ENCODE results near the gene CRTAP.

Gene CRTAP

DNA sequence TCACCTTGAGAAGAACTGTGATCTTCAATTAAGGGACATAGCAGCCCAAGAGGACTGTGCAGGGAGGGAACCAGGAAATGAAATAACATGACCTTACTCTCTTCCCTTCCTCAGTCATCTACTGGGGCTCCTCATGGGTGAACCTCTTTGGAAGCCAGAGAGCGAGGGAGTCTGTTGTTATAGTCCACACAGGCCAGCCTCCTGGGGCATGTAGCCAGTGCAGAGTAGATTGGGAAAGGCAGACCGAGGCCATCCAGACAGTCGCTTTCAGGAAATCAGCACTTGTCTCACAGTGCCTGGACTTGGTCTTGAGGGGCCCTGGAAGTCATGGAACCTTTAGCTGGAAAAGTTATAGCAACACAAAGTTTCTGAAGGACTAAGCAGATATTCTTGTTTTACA, 6.1 kb downstream of the CRTAP start:
- CTCF ChIA-PET, result interaction anchor here (12.7 kb wide), 1 partner anchor 13 kb away, joined by 116 read pairs; no protein-coding TSS in a partner anchor
- TF ChIP-seq, protein P1, sequence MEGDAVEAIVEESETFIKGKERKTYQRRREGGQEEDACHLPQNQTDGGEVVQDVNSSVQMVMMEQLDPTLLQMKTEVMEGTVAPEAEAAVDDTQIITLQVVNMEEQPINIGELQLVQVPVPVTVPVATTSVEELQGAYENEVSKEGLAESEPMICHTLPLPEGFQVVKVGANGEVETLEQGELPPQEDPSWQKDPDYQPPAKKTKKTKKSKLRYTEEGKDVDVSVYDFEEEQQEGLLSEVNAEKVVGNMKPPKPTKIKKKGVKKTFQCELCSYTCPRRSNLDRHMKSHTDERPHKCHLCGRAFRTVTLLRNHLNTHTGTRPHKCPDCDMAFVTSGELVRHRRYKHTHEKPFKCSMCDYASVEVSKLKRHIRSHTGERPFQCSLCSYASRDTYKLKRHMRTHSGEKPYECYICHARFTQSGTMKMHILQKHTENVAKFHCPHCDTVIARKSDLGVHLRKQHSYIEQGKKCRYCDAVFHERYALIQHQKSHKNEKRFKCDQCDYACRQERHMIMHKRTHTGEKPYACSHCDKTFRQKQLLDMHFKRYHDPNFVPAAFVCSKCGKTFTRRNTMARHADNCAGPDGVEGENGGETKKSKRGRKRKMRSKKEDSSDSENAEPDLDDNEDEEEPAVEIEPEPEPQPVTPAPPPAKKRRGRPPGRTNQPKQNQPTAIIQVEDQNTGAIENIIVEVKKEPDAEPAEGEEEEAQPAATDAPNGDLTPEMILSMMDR (IDR thresholded peaks at IDR 0.05; ENCODE audit: control extremely low read depth, extremely low read depth, low read depth, missing control alignments), result no peak
- DNase-seq (ENCODE audit: extremely low spot score), result no peak
- POLR2A ChIA-PET, result no interaction called here

DNA sequence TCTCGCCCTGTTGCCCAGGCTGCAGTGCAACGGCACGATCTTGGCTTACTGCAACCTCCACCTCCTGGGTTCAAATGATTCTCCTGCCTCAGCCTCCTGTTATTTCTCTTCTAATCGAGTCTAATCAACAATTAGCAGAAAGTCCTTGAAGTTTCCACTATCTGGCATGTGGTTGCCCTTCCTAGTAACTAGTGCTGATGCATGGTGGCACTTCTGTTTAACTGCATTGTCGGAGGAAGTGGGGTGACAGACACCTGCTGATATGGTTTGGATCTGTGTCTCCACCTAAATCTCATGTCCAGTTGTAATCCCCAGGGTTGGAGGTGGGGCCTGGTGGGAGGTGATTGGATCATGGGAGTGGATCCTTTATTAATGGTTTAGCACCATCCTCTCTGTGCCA, 9.2 kb downstream of the CRTAP start:
- ChIA-PET CTCF (interaction anchor here (1.6 to 12.7 kb wide), 2 partner anchors 10 to 250 kb away, joined by 5 to 116 read pairs; no protein-coding TSS in a partner anchor), POLR2A (interaction anchor here (0.7 kb wide), 1 partner anchor 916 kb away, joined by 4 read pairs; no protein-coding TSS in a partner anchor)
- TF ChIP-seq, protein P1 (IDR thresholded peaks at IDR 0.05; ENCODE audit: control extremely low read depth, extremely low read depth, low read depth, missing control alignments), result no peak
- DNase-seq (ENCODE audit: extremely low spot score), result no peak

DNA sequence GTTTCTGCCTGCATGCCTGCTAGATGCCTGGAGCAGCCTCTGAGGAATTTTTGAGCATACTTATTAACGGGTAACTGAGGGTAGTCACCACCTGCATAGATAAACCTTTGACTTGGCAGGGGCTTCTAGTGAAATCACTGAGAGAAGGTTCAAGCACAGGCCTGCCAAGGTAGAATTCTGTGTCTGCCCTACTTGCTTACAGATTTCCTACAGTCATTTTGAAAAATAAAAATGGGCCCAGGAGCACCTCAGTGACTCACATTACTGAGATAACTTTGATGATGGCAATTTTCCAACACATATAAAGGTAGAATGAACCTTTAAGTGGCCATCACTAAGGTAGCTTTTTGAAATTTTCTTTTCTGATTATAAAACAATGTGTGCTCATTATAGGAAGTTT, 10.8 kb downstream of the CRTAP start:
- DNase-seq (ENCODE audit: extremely low spot score), result no peak
- POLR2A ChIA-PET, result no interaction called here
- TF ChIP-seq, protein P1 (IDR thresholded peaks at IDR 0.05; ENCODE audit: control extremely low read depth, extremely low read depth, low read depth, missing control alignments), result no peak
- CTCF ChIA-PET, result interaction anchor here (0.8 kb wide), 1 partner anchor 663 kb away, joined by 3 read pairs; no protein-coding TSS in a partner anchor

DNA sequence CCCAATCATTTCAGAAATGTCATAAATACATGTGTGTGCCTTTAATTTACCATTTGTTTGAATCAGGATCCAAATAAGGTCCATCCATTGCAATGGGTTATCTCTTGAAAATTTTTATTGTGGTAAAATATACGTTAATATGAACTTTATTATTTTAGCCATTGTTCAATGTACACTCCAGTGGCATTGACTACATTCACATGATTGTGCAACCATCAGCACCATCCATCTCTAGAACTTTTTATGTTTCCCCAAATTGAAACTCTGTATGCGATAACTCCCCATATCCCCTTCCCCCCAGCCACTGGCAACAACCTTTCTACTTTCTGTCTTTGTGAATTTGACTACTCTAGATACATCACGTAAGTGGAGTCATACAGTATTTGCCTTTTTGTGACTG, 12.0 kb downstream of the CRTAP start:
- no peak for DNase-seq (ENCODE audit: extremely low spot score)
- TF ChIP-seq, protein P1 (IDR thresholded peaks at IDR 0.05; ENCODE audit: control extremely low read depth, extremely low read depth, low read depth, missing control alignments), result no peak
- CTCF ChIA-PET, result no interaction called here
- POLR2A ChIA-PET, result no interaction called here

DNA sequence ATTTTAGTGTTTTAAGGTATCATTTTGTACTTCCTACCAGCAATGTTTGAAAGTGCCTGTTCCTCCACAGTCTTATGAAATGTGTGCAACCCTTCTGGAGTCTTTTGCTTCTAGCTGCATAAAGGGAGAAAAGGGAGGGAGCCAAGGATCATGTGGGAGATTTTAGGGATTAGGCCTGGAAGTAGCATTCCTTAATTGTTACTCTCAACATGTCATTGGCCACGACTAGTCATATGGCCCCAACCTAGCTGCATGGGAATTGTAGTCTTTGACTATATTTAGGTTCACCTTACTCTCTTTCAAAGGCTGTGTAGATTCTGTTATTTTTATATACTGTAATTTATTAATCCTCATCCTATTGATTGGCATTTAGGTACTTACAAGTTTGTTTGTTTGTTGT, 14.9 kb downstream of the CRTAP start:
- CTCF ChIA-PET, result interaction anchor here (7.7 to 8.2 kb wide), 2 partner anchors 12 to 244 kb away, joined by 108 to 116 read pairs; partner anchors contain the start of gene CRTAP
- POLR2A ChIA-PET, result interaction anchor here (0.6 kb wide), 1 partner anchor 72 kb away, joined by 3 read pairs; no protein-coding TSS in a partner anchor
- TF ChIP-seq, protein P1 (IDR thresholded peaks at IDR 0.05; ENCODE audit: control extremely low read depth, extremely low read depth, low read depth, missing control alignments), result no peak
- no peak for DNase-seq (ENCODE audit: extremely low spot score)

DNA sequence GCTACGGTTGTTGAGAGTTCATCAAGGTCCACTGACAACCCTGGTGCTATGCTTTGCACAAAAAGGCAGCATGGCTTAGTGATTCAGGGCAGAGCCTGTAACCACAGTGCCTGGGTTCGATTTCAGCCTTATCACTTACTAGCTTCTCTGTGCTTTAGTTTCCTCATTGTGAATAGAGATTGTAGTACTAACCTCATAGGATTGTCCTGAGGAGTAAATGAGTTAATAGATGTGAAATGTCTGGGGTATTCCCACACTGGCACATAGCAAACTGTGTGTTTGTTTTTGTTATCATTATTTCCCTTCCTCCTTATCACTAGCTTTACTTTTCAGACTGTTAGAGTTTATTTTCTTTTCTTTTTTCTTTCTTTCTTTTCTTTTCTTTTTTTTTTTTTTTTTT, 16.3 kb downstream of the CRTAP start:
- no peak for DNase-seq (ENCODE audit: extremely low spot score)
- CTCF ChIA-PET, result interaction anchor here (0.8 to 8.2 kb wide), 11 partner anchors 9 to 669 kb away, joined by 3 to 116 read pairs (median 12); partner anchors contain the start of genes CRTAP and PDCD6IP
- POLR2A ChIA-PET, result interaction anchor here (0.6 kb wide), 1 partner anchor 843 kb away, joined by 4 read pairs; no protein-coding TSS in a partner anchor
- TF ChIP-seq, protein P1 (IDR thresholded peaks at IDR 0.05; ENCODE audit: control extremely low read depth, extremely low read depth, low read depth, missing control alignments), result no peak

Data from GM10248 (cell line).